ENCODE measurements around the gene SLC25A19.

SLC25A19 gene

DNA sequence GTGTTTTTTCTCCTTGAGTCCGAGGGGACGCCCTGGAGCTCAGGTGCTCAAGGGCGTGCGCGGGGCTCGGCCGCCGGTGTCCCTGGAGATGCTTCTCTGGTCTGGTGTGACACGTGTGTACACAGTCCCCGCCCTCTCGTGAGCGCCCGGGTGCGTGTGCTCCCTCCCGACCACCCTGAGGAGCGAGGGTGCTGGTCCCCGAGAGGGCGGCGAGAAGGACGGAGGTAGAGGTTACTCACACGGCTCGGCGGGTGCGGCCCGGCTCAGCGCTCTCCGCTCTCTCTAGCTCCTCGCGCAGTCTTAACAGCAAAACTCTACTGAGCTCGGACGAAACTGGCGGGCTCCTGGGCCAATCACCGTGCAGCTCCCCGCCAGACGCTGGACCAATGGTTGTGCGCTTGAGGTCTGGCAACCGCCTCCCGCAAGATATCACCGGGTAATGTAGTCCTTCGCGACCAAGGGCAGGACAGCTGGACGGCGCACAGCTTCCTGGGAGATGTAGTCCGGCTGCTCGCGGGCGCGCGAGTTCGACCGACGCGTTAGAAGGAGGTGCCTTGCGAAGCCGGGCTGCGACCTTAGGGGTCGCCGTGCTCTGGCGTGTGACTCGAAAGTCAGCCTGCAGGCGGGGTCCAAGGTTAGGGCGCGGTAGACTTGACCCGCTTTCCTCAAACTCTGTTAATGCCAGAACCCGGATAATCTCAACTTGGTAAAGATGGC is at the start of gene SLC25A19:
Gene SLC25A19 (minus strand): TSS at position 319 of the 717 bp plus-strand sequence. CDS start 2,669 bp downstream, outside the sequence.
- in situ Hi-C loops (cut with MboI; ENCODE audit: low sequenced_read_pairs) = no loop called here

DNA sequence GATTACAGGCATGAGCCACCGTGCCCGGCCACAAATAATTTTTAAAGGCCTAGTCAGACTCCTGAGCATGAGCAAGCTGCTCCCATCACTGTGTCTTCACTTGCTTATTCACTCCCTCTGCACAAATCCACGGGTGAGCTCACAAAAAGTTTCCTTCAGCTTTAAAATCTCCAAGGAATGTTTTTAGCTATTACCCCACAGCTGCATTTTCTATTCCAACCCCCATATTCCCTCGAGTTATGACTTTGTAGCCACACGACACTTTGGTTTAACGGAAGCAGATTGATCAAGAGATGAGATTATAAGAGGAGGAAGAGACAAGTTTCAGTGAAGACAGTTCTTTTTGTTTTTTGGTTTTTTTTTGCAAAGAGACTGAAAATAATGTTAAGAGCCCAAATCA is 49.1 kb upstream of the SLC25A19 start:
- in situ Hi-C loops (cut with MboI; ENCODE audit: low sequenced_read_pairs) = no loop called here

DNA sequence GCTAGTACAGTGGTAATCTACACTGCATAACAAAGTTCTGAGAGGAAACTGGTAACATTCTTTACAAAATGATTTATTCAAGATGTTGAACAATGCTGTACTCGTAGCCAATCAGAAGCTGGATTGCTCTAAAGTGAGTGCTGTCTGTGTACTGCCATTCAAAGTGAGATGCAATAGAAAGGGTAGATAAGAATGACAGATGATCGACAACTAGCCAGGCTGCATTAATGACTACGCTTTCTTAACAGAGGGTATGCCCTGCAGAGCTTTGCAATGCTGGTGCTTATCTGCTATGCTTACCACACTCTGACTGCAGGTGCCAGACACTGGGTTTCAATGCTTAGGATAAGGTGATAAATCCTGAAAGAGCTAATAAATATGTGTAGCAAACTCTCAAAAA is 46.1 kb upstream of the SLC25A19 start:
- in situ Hi-C loops (cut with MboI; ENCODE audit: low sequenced_read_pairs) = no loop called here

DNA sequence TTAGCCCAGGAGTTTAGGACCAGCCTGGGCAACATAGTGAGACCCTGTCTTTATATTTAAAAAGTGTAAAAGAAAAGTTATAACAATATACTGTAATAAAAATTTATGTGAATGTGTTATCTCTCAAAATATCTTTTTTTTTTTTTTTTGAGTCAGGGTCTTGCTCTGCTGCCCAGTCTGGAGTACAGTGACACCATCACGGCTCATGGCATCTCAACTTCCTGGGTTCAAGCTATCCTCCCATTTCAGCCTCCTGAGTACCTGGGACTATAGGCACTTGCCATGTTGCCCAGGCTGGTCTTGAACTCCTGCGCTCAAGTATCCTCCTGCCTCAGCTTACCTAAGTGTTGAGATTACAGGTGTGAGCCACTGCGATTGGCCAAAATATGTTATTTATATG is 45.5 kb upstream of the SLC25A19 start:
- in situ Hi-C loops (cut with MboI; ENCODE audit: low sequenced_read_pairs) = no loop called here

DNA sequence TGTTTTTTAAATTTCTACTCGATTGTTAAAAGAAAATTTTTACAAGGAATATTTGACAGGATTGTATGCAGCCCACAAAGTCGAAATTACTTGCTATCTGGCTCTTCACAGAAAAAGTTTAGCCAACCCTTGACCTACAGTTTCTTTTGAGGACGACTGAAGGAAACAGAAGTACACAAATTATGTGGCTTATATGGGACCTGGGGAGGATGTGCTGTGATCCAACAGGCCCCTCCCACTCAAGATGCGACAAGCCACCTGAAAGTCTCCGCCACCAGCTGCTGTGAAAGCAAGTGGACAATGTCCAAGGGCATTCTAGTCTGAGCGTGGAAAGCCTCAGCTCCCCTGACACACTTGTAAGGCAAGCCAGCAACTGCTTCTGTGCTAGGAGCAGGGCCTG is 42.4 kb upstream of the SLC25A19 start:
- in situ Hi-C loops (cut with MboI; ENCODE audit: low sequenced_read_pairs) = no loop called here

DNA sequence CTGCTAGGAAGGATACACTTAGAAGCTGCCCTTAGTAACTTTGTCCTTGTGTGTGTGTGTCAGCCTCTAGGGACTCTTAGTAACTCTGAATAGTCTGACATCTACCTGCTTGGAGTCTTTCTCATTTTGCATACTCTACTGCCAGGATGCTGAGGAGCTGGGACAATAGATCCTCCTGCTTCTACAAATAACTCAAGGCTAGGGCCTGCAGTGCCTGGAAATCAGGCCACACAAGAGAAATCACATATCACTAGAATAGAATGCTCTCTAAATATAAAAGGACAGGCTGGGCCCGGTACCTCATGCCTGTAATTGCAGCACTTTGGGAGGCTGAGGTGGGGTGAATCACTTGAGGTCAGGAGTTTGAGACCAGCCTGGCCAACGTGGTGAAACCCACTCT is 38.5 kb upstream of the SLC25A19 start:
- in situ Hi-C loops (cut with MboI; ENCODE audit: low sequenced_read_pairs) = no loop called here

DNA sequence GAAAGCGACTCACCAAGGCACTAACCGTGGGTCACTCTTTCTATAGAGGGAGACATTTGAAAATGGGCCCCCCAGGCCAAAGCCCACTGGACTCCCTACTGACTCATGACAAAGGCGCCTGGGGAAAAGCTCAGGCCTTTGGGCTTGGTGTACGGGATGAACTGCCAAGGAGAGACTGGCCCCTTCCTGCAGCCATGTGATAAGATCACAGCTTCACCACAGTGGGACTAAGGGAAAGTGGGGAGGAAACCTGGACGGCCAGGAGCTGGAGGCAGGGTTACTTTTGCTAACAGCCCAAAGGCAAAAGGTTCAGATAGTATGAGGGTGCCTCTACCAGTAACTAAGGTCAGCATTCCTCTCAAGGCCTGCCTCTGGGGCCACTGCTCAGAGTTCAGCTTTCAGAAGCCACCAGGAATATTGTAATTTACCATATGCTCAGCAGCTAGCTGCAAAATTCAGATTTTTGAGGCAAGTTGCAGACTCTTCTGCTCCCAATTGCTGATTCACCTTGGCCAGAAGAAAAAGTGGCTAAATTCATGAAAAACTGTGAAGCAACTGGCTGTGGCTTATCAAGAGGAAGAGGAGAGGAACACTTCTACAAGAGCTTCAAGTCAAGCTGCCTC is 37.1 kb upstream of the SLC25A19 start:
- in situ Hi-C loops (cut with MboI; ENCODE audit: low sequenced_read_pairs) = no loop called here

DNA sequence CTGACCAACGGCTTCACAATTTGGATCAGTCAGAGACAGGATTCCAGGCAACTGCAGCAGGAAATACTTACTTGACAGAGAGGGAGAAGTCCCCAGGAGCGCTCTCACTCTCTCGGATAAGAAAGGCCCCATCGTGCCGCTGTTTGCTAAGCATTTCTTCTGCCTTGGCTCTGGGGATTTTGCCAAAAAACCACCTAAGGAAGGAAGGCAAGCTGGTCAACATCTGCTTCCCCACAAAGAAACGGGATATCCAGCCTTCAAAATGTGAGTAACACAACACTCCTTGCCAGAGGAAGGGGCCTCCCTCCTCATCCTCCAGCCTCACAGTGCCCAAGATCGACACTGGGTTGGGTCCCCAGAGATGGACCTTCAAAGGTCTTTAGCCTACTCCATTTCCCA is 36.6 kb upstream of the SLC25A19 start:
- in situ Hi-C loops (cut with MboI; ENCODE audit: low sequenced_read_pairs) = no loop called here

DNA sequence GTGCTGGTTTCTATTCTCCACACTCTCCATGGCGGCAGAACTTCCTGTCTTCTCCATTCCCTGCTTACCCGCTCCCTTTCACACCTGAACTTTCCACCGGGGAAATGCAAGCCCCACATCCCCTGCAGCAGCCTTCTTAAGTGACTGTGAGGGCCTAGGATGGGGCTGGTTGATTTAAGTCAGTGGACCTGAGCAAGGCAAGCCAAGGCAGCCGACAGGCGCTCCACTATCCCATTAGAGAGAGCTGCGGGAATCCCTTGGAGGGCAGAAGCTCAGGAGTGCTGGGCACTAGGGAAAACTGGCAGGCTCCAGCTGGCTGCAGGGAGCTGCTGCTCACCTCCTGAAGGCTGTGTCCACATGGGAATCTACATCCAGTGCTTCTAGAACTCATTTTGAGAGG is 36.1 kb upstream of the SLC25A19 start:
- in situ Hi-C loops (cut with MboI; ENCODE audit: low sequenced_read_pairs) = no loop called here

DNA sequence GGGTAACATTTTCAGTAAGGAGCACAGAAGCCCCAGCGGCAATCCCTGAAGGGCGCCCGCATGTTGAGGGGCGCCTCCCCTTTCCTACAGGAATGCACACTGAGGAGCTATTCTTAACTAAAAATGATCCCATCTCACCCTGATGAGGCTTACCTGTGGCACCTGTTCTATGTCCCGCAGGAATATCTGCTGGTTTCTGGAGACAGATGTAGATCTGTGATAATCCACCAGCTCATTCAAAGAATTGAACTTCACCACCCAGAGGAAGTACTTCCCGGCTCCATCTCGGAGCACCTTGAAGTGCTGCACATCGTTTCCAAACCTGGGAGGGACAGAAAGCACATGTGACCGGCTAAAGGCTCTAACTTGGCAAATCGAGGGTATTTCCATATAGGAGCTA is 32.3 kb upstream of the SLC25A19 start:
- in situ Hi-C loops (cut with MboI; ENCODE audit: low sequenced_read_pairs) = no loop called here

DNA sequence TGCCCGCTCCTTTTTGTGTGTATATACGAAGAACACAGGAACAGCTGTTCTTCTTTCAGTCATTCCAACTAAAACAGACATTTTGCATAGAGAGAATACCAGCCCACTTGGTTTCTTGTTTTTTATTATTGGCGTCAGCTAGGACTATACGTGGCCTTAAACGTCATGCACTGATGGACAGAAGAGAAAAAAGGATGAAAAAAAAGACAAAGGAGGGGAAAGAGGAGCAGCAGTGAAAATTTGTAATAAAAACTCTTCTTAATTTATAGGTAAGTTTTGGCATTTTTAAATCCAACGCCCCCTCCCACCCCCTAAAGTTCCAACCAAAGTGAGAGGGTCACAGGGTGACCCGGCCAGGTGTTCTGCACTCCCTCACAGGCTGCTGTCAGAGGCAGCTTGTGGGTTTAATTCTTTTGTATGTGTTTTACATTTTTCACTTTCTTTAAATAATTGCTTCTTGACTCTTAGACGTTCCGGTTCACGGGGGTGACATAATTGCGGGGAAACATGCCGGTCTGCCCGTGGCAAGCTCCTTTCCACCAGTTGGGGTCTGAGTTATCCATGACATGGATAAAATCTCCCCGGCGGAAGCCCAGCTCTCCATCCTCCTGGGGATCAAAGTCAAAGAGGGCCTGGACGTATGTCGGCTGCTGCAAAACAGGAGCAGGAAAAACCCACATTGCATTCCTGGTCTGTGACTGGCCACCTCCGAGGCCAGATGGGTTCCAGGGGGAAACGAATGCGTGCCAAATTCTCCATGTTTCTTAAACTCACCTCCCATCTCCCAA is 30.9 kb upstream of the SLC25A19 start:
- in situ Hi-C loops (cut with MboI; ENCODE audit: low sequenced_read_pairs) = no loop called here

DNA sequence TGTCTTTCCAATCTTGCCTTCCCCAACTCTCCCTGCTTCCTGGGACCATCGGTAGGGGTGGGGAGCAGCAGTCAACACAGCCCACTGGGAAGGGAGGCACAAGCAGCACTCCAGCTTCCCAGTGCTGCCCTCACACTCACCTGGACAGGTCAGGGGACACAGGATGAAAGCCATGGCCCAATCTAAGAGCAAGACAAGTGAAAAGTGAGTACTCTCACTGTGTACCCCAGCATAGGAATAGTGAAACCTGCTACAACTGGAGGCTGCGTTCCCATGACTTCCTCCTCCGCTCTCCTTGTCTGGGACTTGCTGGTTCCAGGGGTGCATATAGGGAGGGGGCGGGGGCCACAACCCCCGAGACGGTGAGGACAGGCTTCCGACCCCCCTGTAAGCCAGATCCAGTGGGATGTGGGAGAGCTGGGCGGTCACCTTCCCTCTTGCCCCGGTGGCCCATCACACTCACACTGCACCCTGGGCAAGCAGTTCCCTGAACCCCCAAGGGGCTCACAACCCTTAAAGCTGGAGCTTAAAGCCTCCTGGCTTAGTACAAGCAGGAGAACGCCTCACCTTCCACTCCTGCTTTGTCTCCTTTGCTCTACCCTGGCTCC is 29.5 kb upstream of the SLC25A19 start:
- in situ Hi-C loops (cut with MboI; ENCODE audit: low sequenced_read_pairs) = no loop called here

DNA sequence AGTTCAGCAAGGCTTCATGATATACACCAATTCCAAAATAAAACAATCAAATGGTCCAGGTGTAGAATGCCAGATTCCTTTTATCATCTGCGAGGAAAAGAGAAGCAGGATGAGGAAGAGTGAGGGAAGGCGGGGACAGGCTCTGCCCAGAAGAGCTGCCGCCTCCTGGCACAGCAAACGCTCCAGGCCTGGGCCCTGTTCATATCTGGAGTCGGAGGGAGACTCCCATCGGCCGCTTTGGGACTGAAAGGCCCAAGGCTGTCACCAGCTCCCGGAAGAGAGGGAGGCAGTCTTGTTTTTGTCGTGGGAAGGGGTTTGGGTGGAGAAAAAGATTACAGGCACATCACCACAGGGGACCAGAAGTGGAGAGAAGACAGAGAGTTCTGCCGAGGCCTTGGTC is 29.0 kb upstream of the SLC25A19 start:
- in situ Hi-C loops (cut with MboI; ENCODE audit: low sequenced_read_pairs) = no loop called here

DNA sequence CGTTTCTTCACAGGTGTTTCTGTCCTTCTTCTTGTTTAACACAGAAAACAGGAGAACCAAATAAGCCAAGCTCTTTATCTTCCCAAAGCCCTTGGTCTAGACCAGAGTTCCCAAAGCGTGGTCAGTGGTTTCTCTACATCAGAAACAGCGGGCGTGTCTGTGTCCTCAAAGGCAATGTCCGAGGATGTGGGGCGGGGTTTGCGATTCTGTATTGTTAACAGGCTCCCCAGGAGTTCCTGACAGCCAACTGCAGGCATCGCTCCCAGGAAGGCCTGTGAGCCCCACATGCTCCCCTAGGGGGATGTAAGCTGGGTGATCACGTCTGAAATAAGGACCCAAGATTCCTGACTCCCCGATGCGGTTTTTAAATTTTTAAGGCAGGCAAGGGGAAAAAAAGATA is 28.4 kb upstream of the SLC25A19 start:
- in situ Hi-C loops (cut with MboI; ENCODE audit: low sequenced_read_pairs) = no loop called here

DNA sequence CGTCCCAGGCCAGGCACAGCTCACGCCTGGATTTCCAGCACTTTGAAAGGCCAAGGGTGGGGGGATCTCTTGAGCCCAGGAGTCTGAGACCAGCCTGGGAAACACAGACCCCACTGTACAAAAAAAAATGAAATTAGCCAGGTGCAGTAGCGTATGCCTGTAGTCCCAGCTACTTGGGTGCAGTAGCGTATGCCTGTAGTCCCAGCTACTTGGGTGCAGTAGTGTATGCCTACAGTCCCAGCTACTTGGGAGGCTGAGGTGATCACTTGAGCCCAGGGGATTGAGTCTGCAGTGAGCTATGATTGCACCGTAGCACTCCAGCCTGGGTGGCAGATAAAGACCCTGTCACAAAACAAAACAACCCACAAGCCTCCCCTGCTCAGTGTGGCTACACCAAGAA is 27.0 kb upstream of the SLC25A19 start:
- in situ Hi-C loops (cut with MboI; ENCODE audit: low sequenced_read_pairs) = no loop called here

DNA sequence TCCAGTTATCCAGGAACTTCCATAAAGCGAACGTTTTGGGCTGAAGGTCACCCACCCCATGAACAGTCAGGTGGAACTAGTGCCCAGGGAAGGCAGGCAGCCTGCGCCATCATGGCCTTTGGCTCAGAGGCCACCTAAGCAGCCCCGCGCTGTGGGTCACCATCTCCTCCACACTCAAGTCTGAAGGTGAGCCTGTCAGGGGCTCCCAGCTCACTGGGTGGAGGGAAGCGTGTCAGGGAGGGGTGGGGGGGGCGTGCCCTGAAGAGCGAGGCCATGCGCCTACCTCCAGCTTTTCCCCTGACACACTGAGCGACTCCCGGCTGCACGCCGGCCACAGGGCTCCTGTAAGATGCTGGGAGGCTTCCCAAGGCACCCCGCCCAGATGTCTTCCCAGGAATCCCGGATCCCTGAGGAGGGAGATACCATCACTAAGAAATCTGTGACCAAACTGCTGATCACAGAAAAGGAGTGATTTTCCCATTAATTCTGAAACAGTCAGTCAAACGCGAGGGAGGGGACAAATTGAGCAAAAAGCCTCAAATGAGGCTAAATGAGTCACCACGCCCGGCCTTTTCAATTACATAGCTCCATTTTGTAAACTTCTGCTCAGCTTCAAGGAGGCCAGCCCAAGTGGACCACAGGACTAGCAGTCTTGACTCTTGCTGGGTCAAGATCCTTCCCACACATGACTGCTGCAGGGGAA is 26.5 kb upstream of the SLC25A19 start:
- in situ Hi-C loops (cut with MboI; ENCODE audit: low sequenced_read_pairs) = no loop called here

DNA sequence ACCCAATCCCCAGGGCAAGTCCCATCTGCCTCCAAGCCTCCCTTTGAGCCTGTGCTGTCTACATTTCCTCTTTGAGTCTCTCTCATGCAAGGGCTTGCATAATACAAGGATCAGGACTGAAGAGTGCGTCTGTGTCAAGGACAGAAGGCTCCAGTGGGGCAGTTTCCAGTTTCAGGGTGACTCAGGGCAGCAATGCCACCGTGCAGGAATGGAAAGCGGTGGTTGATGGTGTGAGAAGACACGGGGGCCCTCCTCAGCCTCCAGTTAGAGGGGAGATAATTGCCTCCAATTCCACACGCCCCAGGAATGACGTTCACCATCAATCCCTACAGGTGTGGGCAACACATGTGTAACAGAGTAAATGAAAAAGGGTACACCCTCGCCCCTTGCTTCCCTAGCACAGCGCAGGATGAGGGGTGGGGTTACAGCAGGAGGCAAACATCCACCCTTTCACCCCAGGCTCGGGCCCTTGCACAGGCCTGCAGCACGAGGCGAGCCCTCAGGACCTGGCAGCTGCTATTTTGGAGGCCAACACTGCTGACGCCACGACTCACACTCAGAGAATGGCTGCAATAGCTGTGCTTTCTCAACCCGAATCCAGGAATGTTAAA is 24.8 kb upstream of the SLC25A19 start:
- in situ Hi-C loops (cut with MboI; ENCODE audit: low sequenced_read_pairs) = no loop called here

DNA sequence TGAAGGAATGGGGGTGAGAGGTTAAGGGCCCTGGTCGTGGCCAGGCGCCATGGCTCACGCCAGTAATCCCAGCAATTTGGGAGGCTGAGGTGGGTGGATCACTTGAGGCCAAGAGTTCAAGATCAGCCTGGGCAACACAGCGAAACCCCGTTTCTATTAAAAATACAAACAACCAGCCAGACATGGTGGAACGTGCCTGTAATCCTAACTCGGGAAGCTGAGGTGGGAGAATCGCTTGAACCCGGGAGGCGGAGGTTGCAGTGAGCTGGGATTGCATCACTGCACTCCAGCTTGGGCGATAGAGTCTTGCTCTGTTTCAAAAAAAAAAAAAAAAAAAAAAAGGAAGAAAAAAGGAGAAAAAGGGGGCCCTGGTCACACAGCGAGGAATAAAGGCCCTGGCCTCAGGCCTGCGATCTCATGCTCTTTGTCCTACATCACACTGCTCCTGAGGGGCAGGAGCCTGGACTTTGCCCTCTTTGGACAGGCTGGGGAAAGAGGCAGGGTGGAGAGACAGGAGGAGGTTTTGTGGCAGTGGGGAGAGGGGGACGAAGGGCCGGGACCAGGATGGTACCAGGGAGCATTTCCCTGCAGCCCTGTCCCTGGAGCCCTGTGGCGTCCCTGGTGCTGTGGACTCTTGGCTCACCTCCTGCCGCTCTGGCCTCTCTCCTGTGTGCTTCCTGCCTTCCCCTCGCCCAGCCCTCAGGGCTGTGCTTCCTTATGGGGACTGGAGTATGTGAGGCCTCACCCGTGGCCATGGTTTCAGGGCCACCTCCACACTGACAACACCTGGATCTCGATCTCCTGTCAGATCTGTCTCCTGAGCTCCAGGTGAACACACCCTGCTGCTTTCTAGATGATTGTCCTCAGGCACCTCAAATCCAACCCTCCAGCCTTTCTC is 19.7 kb upstream of the SLC25A19 start:
- in situ Hi-C loops (cut with MboI; ENCODE audit: low sequenced_read_pairs) = no loop called here

DNA sequence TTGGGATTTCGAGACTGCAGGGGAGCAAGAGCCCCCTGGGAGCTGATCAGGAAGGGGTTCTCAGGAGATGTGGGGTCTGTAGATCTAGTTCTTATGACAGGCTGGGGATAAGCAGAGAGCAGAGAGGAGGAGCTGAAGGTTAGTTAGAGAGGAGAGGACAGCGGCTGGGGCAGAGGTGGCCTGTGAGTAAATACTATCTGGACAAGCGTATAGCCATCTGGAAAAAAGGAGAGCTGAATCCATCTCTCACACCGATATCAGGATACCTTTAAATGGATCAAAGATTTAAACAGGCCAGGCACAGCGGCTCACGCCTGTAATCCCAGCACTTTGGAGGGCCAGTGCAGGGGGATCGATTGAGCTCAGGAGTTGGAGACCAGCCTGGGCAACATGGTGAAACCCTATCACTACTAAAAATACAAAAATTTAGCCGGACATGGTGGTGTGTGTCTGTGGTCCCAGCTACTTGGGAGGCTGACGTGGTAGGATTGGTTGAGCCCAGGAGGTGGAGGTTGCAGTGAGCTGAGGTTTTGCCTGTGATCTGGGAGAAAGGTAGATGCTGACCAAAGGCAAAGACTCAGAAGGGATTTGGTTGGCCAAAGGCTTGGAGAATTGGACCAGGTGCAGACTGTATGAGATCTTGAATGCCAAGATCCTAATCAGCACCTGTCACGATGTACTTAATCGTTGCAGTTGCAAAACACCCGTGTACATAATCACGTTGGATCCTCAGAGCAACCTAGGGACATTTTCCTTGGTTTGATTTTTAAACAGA is 18.9 kb upstream of the SLC25A19 start:
- in situ Hi-C loops (cut with MboI; ENCODE audit: low sequenced_read_pairs) = no loop called here
